Thoracic aorta (tissue), 2 donors: ENCODE measurements around the gene IZUMO1. TPM values are rescaled to one million over a fixed set of nuclear protein-coding genes. Genes with fewer than 3 reads are reported as not detected.

ENCODE experiments used
- ATAC-seq: fragments of 150-250 bp; one replicate; pipeline ENCODE4 v1.8.0; 2017; ENCODE audit warnings: low read depth; ENCODE audit not compliant: insufficient number of reproducible peaks, low FRiP score
- DNase-seq: peaks from one replicate; pipeline ENCODE4 v3.0.0-alpha.2; 2020; ENCODE audit warnings: low spot score
- H3K27ac ChIP-seq, 2 donors: fragments of 200-600 bp; sonication (generic); 1 replicate in 1 of 2; 2 replicates in 1 of 2; pipeline ENCODE4 v1.5.1; 2016; ENCODE audit warnings: mild to moderate bottlenecking in 2 of 2, moderate library complexity in 2 of 2
- H3K27me3 ChIP-seq: fragments of 200-600 bp; sonication (generic); replicated peaks from 2 replicates; pipeline ENCODE4 v1.6.0; 2016; ENCODE audit warnings: mild to moderate bottlenecking; ENCODE audit not compliant: insufficient read depth
- H3K36me3 ChIP-seq: fragments of 200-600 bp; sonication (generic); one replicate; pipeline ENCODE4 v1.5.1; 2016
- H3K4me1 ChIP-seq, 2 donors: fragments of 200-600 bp; sonication (generic); 1 replicate in 1 of 2; 2 replicates in 1 of 2; pipeline versions ENCODE4 v1.5.1 to v1.6.0; 2016; ENCODE audit warnings: low read depth in 2 of 2, mild to moderate bottlenecking in 1 of 2; ENCODE audit not compliant: control insufficient read depth in 1 of 2
- H3K4me3 ChIP-seq: fragments of 200-600 bp; sonication (generic); 2 replicates; pipeline ENCODE4 v1.5.1; 2016; ENCODE audit warnings: mild to moderate bottlenecking
- H3K9me3 ChIP-seq: fragments of 200-600 bp; sonication (generic); 2 replicates; pipeline ENCODE4 v1.5.1; 2016
- CTCF ChIP-seq: fragments of 200-600 bp; sonication (generic); IDR thresholded peaks from one replicate; pipeline ENCODE4 v1.5.1; 2019; ENCODE audit warnings: antibody characterized with exemption
- total RNA-seq, 2 donors: library from RNA; depleted of rRNA; stranded (reverse); fragments of >200 nt; gene quantifications; one replicate each; pipeline versions ENCODE4 v1.1.0 to v1.2.3, GENCODE V29; 2016

IZUMO1 gene
- total RNA-seq, 2 donors from 2014 or later: not detected

GRCh38 chr19:48755787-48756186 is 9.1 kb upstream of the IZUMO1 start:
- Histone ChIP-seq H3K4me3 (no peak overlapping the region), H3K27ac (no peak overlapping the region), H3K27me3 (no peaks in the 10 kb centered on the region), H3K36me3 (no peaks in the 10 kb centered on the region), H3K9me3 (no peaks in the 10 kb centered on the region), H3K4me1 (peaks cover 7 to 11% of the 10 kb centered on the region in 2 donors)
- no peak for TF ChIP-seq CTCF
- no peak for ATAC-seq
- no peak for DNase-seq

DNA sequence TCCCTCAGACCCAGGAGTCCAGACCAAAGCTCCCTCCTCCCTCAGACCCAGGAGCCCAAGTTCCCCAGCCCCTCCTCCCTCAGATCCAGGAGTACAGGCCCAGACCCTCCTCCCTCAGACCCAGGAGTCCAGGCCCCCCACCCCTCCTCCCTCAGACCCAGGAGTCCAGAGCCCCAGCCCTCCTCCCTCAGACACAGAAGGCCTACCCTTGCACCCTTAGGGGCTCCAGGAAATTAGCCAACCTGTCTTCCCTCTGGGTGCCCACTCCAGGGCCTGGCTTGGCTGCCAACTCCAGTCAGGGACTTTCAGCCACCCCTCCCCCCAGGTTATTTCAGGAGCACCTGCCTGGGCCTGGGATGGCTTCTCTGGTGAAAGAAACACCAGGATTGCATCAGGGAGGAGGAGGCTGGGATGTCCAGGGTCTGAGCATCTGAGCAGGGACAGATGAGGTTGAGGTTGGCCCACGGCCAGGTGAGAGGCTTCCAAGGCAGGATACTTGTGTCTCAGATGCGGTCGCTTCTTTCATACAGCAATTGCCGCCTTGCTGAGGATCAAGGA is 8.5 kb upstream of the IZUMO1 start, which contains the start of gene FGF21:
TSS of gene FGF21 (plus strand) at position 441 of the 558 bp plus-strand sequence. CDS start 713 bp downstream, outside the sequence.
- no peak for TF ChIP-seq CTCF
- H3K36me3 ChIP-seq: no peaks in the 10 kb centered on the region
- no peak within 1 kb of the TSS for H3K4me3 ChIP-seq
- DNase-seq (no peak), ATAC-seq (no peak)
- no peak within 1 kb of the TSS for H3K27ac ChIP-seq
- H3K9me3 ChIP-seq: no peaks in the 10 kb centered on the region
- H3K4me1 ChIP-seq: peaks cover 7 to 11% of the 10 kb centered on the region in 2 donors
- no peaks in the 10 kb centered on the region for H3K27me3 ChIP-seq

DNA sequence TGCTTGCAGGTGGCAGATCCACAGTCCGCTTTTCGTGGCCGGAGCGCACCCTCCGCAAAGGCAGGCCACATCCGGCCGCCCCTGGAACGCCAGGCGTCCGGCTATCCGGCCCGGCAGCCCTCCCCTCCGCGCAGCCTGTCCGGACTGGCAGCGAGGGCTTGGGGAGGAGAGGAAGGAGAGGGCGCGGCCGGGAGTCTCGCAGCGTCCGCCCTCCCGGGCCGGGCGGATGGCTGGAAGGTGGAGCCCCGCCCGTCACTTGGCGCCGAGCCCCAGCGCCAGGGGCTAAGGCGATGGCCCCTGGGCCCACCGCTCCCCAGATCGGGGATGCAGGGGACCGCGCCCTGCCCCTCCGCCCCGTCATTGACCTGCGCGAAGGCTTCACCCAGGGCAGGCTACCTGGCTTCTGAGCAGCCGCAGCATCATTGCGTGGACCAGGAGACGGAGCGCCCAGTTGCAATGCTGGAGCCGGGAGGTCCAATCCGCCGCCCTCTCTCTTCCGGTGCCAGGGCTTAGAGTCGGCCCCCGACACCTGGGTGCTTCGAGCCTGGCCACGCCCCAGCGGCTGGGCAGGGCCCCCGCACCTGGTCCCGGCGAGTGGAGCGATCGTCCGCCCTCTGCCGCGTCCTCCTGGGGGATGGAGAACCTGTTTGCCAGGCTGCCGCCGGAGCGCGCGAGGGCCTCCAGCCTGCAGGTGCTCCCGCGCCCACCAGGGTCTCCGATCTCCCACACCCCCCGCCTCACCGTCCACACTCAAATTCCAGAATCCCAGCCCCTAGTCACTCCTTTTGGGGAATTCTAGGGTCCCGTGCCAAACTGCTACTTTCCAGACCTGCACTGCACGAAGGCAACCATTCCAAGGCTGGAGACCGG is 6.0 kb upstream of the IZUMO1 start, which contains the start of gene FUT1:
TSS of gene FUT1 (minus strand) at position 146 of the 870 bp plus-strand sequence. CDS start 1,360 bp downstream, outside the sequence.
- no peaks in the 10 kb centered on the region for H3K27me3 ChIP-seq
- no peaks in the 10 kb centered on the region for H3K9me3 ChIP-seq
- H3K4me3 ChIP-seq: peak within 1 kb of the TSS; percentile 54
- DNase-seq (no peak), ATAC-seq (no peak)
- no peak within 1 kb of the TSS for H3K27ac ChIP-seq
- H3K4me1 ChIP-seq: peaks cover 7 to 11% of the 10 kb centered on the region in 2 donors
- no peak for TF ChIP-seq CTCF
- H3K36me3 ChIP-seq: no peaks in the 10 kb centered on the region

DNA sequence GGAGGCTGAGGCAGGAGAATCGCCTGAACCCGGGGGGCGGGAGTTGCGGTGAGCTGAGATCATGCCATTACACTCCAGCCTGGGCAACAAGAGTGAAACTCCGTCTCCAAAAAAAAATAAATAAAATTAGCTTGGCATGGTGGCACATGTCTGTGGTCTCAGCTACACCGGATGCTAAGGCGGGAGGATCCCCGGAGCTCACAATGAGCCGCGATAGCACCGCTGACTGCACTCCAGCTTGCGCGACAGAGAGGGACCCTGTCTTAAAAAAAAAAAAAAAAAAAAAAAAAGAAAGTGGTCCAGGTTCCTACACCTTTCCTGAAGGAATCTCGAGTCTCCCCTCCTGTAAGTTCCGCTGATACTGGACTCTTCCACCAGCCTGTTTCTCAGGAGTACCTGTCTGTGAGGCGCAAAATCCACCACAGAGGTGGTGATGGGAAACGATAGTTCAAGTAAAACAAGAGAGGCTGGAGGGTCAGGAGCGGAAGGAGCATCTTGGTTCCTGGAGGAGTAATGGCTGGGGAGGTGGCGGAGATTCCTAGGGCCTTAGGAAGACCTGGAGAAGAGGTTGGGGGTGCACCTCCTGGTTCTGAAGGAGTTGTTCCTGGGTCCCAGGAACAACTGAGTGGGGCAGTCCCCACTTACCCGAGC is 5.3 kb upstream of the IZUMO1 start:
- peaks cover 7 to 12% of the 10 kb centered on the region in 2 donors for H3K4me1 ChIP-seq
- H3K27me3 ChIP-seq: no peaks in the 10 kb centered on the region
- no peak for TF ChIP-seq CTCF
- DNase-seq (no peak), ATAC-seq (no peak)
- H3K36me3 ChIP-seq: no peaks in the 10 kb centered on the region
- H3K9me3 ChIP-seq: no peaks in the 10 kb centered on the region
- no peak overlapping the region for H3K27ac ChIP-seq
- H3K4me3 ChIP-seq: peak overlapping the region; percentile 54
